Inferior parietal cortex (tissue), 1 donor: ENCODE measurements around the gene TTLL11.
A peak's percentile ranks its signal among the peaks of the same experiment; 100 is the strongest.
"Not testable (repeated sequence)": the region's sequence is repeated elsewhere in the genome, so short reads cannot be mapped to it uniquely, and the experiment has no call there.

Experiments
- DNase-seq: peaks from one replicate; pipeline ENCODE4 v3.0.0-alpha.2; 2016; ENCODE audit errors: extremely low spot score

Gene TTLL11

DNA sequence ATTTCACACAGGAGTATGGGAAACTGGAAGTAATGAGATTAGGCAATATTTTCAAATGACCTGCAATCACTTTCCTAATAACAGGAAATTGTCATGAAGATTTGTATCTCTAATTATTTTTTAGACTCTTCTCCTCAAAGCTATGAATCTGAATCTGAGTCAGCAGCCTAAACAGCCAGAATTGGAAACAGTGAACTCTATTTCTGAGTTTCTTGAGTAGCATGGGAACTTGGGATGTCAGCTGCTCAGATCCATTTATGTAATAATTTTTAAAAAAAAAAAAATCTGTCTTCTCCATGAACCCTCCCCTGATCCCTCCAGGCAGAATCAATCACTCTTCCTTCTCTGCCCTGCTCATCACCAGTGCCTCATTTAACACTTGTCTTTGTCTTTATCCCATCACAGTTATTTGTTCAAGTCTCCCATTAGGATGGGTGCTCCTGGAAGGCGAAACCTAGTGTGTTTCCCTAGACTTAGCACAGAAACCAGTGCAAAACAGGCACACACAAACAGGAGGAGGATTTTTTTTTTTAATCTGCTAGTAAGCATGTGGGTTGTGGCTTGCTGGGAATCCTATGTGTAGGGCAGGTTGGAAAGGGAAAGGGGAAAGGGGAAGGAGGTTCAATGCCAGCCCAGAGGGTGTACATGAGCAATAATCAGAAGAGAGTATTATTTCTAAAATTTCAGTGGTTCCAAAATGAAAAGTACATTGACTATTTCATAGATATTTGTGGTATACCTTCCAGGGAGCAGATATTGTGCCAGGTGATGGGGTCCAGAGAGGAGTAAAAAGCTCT lies 186.8 kb downstream of the TTLL11 start:
- no peak for DNase-seq

DNA sequence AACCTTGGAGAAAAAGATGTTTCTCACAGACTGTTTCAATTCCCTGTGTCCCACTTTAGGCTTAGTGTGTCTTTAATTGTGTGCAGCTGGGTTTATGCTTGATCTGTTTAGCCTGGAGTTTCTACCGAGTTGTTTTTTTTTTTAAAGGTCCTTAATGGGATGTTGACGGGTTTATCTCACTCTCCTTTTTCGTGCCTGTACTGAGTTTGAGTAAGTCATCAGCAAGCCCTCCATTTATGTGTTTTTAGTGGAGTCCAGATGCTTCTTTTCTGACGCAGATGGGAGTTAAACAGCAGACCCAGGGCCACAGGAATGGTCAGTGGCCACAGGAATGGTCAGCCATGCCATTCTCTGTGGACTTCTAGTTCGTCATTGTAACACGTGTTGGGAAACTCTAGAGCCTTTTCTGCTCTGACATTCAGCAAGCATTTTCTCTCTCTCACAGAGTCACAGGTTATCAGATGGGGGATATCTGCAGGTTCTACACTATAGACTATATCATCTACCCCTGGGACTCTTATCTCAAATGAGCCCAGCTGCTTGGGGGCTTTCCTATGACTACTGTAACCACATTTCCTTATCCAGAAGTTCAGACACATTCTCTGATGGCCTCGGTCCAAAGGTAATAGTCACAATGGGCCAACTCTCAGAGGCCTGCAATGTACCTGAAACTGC lies 190.5 kb downstream of the TTLL11 start:
- no peak for DNase-seq

DNA sequence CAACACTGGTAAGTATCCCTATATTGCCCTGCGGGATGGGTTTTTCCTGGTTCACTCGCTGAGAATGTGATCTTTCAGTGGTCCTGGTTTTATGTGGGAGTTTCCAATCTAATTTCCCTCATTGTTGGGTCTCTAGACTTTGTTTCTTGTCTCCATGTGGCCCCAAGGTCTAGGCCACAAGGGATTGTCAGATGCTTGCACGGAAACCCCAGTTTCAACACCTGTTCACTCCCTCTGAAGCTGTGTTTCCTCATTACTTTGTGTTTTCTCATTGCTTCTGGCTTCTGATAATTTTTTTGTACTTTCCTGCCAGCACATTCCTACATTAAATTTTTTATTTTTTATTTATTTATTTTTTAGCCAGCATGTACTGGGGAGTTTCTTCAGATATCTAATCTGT lies 191.5 kb downstream of the TTLL11 start:
- DNase-seq, result no peak

DNA sequence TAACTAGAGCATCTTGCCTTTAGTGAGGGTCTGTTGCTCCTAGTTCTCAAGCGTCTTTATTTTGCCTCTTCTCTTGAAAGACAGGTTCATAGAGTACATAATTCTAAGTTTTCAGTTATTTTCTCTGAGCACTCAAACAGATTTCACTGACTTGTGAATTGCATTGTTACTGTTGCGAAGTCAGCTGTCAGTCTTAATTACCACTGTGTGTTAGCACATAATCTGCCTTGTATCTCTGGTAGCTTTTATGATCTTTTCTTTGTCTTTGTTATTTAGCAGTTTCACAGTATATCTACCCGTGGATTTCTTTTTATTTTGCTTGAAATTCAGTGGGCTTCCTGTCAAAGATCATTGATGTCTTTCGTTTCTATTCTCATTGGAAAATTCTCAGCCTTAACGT lies 192.9 kb downstream of the TTLL11 start:
- DNase-seq, result no peak

DNA sequence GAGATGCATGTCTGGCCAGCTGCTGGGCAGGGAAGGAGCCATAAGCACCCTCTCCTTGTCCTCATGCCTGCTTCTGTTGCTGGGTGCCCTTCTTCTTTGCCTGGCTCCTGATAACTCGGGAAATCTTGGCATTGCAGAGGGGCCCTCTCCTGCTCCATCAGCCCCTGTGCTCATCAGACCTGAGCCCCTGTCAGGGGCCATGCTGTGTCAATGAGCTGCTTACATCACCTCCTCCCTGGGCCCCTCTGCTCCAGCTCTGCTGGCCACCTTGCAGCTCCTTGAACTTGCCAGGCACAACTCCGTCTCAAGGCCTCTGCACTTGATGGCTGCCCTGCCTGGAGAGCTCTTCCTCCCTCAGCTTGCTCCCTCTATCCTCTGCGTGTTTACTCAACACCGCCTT lies 194.3 kb downstream of the TTLL11 start:
- no peak for DNase-seq

DNA sequence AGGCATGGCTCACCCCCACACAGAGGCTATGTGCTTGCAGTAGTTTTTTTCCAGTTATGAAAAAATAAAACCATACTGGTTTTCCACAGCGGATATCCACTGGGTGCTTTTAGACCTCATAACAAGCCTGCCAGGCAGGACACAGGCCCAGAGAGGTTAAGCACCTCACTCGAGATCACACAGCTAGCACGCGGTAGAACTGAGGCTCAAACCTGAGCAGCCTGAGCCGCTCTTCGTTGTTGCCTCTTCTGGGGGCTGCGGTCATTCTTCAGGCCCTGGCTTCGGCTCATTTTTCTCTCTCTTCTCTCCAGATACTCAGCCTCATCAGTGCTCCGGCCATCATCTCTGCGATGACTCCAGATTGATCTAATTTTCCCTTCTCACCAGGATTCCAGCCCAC lies 196.0 kb downstream of the TTLL11 start:
- DNase-seq, result no peak

DNA sequence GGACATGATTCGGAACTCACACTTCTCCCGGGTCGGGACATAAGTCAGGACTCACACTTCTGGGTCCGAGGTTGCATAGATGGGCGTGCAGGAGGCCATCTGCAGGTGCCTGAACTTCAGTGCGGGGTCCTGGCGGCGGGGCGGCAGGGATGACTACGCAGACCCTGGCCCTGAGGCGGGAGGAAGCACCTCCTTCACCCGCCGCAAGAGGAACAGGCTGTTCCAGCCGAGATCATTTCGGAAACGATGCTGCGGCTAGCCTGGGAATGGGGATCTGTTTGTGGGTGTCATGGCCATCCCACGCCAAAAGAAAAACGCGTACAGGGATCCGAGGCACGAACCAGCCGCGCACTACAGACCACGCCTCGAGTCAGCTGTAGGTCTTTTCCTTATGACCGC lies 196.6 kb downstream of the TTLL11 start:
- no peak for DNase-seq

DNA sequence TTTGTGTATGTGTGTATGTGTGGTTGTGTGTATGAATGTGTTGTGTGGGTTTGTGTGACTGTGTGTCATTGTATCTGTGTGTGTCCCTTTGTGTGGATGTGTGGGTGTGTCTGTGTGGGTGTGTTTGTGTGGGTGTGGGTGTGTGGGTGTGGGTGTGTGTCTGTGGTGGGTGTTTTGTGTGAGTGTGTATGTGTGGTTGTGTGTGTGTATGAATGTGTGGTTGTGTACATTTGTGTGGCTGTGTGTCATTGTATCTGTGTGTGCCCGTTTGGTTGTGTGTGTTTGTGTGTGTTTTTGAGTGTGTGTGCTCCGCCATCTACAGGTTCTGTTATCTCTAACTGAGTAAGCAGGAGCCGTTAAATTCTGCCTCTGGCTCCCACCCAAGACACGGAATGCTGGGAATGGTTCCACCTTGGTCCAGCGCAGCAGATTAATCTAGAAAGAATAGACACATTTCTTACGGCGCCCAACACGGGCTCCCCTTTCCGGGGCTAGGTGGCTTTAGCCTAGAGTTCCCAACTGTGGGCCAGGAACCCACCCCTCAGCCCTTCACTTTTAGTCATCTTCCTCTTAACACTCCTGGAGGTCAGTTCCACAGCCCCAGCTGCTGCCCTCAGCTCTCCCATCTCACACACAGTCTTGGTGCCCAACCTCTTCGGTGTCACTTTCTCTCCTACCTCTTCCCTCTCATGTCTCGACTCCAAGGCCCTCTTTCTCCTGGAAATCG lies 197.1 kb downstream of the TTLL11 start:
- peak; percentile 40 for DNase-seq

DNA sequence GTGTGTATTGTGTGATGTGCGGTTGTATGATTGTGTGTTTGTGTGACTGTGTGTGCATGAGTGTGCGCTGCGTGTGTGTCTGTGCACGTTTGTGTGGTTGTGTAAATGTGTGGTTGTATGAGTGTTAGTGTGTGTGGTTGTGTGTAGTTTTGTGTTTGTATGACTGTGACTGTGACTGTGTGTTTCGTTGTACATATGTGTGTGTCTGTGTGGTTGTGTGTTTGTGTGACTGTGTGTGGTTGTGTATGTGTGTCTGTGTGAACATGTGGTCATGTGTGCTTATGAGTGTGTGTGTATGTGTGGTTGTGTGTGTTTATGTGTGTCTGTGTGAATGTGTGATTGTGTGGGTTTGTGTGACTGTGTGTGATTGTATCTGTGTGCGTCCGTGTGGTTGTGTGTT lies 197.8 kb downstream of the TTLL11 start:
- no peak for DNase-seq

DNA sequence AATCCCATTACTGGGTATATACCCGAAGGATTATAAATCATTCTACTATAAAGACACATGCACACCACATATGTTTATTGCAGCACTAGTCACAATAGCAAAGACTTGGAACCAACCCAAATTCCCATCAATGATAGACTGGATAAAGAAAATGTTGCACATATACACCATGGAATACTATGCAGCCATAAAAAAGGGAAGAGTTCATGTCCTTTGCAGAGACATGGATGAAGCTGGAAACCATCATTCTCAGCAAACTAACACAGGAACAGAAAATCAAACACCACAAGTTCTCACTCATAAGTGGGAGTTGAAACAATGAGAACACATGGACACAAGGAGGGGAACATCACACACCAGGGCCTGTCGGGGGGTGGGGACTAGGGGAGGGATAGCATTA lies 198.7 kb downstream of the TTLL11 start:
- not testable (repeated sequence) for DNase-seq

DNA sequence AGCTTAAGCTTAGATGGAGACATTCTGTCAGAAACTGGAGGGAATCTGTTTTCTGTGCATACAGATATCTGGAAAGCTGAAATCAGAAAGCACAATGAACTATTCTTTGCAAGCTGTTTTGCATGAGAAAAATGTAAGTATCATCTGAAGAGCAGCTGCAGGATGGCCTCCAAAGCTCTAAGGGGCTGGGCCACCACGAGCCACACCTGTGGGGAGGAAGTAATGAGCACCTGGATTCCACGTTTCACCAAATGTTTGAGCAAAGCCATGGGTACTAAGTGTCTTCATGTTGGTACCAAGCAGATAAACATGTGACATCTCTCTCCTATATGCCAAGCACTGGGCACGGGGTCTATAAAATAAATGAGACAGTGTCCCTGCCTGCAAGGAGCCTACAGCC lies 199.3 kb downstream of the TTLL11 start:
- no peak for DNase-seq

DNA sequence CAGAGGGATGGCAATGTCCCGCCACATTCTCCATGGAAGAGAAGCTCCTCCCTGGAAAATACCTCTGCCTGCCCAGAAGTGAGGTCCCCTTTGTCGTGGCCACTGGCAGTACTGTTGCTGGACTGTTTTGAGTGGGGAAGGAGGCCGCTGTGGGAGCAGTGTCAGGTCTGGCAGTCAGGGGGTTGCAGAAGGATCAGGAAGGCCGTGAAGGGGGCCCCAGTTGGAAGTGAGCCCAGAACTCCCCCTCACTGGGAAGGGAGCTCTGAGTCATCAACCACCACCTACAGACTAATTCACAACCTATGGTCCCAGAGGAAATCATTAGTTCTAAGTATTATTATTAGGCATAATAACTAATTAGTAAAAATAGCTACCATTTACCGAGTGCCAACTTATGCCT lies 200.4 kb downstream of the TTLL11 start:
- no peak for DNase-seq

DNA sequence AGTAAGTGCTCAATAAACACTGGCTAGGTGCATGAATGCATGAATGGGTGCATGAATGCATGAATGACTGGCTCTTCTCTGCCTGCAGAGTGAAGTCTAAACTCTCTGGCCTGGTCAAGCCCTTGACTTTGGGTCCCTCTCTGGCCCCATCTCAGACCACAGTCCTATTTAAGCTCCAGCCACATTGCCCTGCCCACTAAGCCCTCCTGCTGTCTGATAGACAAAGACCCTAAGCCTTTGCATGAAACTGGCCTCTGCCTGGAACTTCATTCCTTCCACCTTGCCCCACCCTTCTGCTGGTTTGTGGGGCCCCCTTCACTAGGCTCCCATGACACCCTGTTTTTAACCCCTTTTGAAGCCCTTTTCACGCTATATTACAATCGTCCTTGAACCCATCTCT lies 202.4 kb downstream of the TTLL11 start:
- DNase-seq, result no peak

DNA sequence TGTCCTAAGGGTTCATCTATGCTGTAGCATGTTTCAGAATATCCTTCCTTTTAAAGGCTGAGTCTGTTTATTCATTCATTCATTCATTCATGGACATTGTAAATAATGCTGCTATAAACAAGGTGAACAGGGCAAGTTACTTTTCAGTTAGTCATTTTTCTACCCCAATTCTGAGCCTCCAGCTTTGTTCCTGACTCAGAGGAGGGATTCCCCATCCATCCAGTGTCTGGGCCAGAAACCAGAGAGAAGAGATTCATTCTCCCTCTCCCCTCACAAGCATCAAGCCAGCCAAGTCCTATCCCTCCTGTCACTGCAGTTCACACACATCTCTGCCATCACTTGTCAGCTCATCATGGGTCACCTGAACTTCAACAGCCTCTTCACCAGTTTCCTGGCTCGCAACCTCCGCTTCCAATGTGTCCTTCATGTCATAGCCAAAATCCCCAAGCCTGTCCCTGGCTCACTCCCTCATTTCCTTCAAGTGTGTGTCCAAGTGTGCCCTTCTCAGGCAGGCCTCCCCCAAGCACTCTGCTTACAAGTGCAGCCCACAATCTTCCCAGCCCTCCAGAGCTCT lies 203.0 kb downstream of the TTLL11 start:
- DNase-seq, result no peak

DNA sequence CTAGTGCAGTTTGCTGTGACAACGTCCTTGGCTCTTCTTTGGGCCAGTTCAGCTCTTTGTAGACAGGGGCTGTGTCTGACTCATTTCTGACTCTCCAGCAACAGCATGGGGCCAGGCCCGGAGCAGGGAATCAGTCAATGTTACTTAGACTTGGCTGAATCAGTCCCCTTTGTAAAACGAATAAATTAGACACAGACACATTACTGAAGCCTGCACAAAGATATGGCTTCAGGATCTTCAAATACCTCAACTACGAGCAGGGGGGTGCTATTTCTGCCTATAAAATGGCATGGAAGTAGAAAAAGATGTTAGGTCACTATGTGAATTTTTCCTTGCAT lies 204.7 kb downstream of the TTLL11 start:
- DNase-seq, result no peak

DNA sequence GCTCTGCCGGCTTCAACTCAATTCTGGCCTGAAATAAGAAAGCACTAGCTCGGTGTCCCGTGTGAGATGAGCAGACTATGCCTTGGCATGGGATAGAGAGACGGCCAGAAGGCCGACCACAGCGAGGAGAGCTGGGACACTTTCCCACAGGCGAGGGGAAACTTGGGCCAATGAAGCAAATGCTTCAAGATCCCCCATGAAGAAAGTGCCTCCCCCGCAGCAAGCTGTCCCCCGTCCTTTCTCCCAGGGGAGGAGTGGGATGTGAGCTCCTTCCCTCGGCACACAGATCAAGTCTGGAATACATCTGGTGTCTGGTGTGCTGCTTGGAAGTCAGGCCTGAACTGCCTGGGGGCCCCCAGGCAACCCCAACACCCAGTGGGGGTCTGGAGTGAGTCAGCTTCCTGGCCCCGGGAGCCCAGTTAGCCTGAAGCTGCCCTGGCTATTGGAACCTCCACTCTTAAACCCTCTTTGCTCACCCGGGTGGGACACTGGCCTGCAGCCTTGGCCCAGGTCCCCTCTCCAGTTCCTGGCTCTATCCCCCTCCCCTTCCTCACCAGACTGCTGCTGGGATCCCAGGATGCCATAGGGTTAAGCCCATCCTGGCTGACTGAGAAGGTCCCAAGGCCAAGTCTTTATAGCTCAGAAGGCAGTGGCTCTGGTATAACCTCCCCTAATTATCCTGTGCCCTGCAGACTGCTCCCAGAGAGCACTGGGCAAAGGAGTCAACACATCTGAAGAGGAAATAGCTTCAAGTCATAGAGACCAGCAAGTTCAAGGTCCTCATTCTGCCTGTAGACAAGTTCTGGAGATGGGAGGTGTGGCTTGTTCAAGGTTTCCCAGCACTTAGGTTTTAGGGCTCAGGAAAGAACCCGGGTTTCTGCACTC lies 205.3 kb downstream of the TTLL11 start:
- DNase-seq, result no peak

DNA sequence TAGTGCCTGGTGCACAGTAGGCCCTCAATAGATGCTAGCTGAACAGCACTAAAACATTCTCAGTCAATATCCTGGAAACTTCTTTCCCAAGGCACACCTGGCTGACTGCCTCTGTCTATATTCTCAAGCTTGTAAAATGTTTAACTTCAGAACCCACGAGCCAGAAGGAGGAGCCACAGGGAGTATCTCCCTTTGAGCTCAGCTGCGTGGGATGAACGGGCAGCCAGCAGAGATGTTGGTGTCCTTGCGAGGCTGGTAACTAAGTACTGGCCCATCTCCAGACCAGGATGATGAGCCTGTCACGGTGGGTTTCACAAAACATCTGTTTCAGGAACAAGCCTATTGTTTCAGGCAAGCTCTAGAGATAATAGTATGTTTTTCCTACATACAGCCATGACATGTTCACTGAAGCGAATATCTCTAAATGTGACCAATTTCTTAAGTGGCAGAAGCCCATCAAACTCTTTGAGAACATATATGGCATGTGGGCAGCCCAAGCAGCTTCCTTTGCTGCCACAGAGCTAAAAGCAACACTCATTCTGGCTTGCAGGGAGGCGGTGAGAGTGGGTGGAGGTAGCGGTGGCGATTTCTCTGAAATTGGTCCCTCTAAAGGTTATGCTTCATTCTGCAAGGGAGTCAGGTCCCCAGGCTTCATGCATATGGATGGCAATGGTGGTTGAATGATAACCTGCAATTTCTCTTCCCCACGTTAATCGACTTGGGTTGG lies 206.2 kb downstream of the TTLL11 start:
- no peak for DNase-seq

DNA sequence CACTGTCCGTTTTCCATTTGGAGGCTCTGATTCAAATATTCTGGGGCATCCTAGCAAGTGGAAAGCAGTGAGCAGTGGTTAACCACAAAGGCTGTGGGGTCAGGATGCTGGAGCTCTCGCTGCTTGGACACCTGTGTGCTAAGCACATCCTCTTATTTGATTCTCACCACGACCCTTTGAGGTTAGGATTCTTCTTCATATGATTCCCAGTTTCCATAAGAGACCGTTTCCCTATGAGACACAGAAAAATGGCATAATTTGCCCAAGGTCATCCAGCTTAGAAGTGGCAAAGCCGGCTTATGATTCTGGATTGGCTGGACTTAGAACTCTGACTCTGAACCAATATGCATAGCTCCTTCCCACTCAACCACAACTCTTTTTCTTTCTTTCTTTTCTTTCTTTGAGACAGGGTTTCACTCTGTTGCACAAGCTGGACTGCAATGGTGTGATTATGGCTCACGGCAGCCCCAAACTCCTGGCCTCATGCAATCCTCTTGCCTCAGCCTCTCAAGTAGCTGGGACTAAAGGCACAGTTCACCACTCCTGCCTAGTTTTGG lies 207.7 kb downstream of the TTLL11 start:
- DNase-seq, result no peak

DNA sequence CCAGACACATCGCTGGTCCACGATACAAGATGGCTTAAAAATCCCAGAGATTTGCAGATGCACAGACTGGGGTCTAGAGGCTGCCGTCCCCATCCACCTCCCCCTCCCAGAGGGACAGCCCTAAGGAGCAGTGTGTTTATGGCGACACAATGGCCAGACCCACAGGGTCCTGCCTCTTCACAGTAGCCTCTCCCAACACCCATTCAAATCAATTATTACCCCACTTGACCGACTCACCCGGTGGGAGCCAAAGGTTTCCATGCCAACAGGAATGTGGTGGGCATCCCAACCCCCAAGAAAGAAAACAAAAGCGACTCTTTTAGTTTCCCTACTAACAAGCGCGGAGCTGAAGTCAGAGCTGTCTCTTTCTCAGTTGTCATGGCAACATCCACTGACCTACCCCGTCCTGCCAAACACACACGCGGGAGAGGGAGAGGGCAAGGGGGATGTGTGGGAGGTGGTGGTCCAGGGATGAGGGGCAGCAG lies 209.0 kb downstream of the TTLL11 start:
- DNase-seq, result peak; percentile 44

DNA sequence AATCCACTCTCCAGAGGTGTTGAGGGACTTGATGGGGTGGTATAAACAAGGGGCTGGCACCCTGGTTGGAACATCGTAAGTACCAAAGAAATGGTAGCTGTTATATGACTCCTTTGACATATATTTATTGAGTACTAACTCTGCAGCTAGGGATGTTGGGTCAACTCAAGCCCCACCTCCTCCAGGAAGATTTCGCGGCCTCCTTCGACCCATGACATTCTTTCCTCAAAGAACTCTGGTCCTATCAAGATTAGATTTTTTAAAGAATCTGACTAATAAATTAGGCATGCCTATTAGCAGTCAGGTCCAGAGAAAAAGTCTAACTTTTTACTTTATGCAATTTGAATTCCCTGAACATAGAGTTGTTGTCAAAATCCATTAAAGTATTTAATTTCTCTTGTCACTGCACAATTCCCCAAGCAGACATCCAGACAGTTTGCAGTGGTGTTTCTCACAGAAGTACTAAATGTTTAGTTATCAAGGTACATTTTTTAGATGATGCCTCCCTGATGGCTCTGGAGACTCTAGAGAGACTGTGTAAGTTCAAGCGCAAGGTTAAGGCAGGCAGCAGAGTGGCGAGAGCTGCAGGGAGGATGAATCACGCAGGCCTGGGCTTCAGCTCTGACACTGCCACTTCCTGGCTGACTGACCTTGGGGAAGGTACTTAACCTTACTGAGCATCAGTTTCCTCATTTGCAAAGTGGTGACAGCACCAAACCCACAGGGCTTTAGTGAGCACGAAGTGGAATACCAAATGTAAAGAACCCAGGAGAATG lies 209.6 kb downstream of the TTLL11 start:
- DNase-seq, result no peak
